Testis (tissue), 3 donors: ENCODE data around the gene KLHL33. TPM values are rescaled to one million over a fixed set of nuclear protein-coding genes. Genes with fewer than 3 reads are reported as not detected.
"Not testable (repeated sequence)": the region's sequence is repeated elsewhere in the genome, so short reads cannot be mapped to it uniquely, and the experiment has no call there.

Experiments
- DNase-seq: peaks from one replicate; pipeline ENCODE4 v3.0.0-alpha.2; 2019
- H3K27ac ChIP-seq, 2 donors: fragments of 200-600 bp; sonication (generic); one replicate each; pipeline ENCODE4 v1.5.1; 2019
- H3K27me3 ChIP-seq: fragments of 200-600 bp; sonication (generic); one replicate; pipeline ENCODE4 v1.5.1; 2019
- H3K36me3 ChIP-seq: fragments of 200-600 bp; sonication (generic); one replicate; pipeline ENCODE4 v1.5.1; 2017; ENCODE audit warnings: low read depth; ENCODE audit errors: missing control alignments
- H3K4me1 ChIP-seq: fragments of 200-600 bp; sonication (generic); one replicate; pipeline ENCODE4 v1.5.1; 2019
- H3K4me3 ChIP-seq, 2 donors: fragments of 200-600 bp; sonication (generic); one replicate each; pipeline ENCODE4 v1.5.1; 2017 to 2019
- H3K9me3 ChIP-seq: fragments of 200-600 bp; sonication (generic); one replicate; pipeline ENCODE4 v1.5.1; 2017
- POLR2A ChIP-seq: fragments of 450-650 bp; IDR thresholded peaks from one replicate; pipeline ENCODE4 v1.6.1; 2017; ENCODE audit warnings: antibody characterized with exemption, mild to moderate bottlenecking, moderate library complexity
- WGBS, 2 donors: methylation state at CpG; one replicate each; pipeline ENCODE4 v1.1.5; 2018; 5-methylcytosine and 5-hydroxymethylcytosine counted together
- intact Hi-C: fragments of 100-400 bp; cut with DNase I; formaldehyde crosslinking; loops from one replicate; pipeline ENCODE4 v1.15.1; 2023; ENCODE audit warnings: low total_unique reads
- polyA plus RNA-seq: library from polyadenylated mRNA; stranded (reverse); fragments of 350-450 nt; fragmentation: Illumina TruSeq; extraction: RNeasy Lipid Tissue Mini Kit (QIAGEN cat#74804); gene quantifications from one replicate; pipeline ENCODE4 v1.2.3, GENCODE V29; 2014; ENCODE audit warnings: low read depth, low replicate concordance; ENCODE audit not compliant: insufficient read depth
- total RNA-seq, 2 donors: library from RNA; depleted of rRNA; stranded (reverse); fragments of >200 nt; gene quantifications; one replicate each; pipeline ENCODE4 v1.2.3, GENCODE V29; 2016
- TF ChIP-seq, protein P1 (sequence below), 3 experiments: fragments of 450-650 bp in 2 of 3; fragments of 200-600 bp in 1 of 3; sonication (generic) in 1 of 3; IDR thresholded peaks; one replicate each; pipeline ENCODE4 v1.5.1; 2016 to 2019; ENCODE audit warnings: antibody characterized with exemption in 3 of 3, mild to moderate bottlenecking in 2 of 3, moderate library complexity in 1 of 3

The KLHL33 gene
- total and polyA plus RNA-seq, 3 donors from 2014 or later, result 0.67 to 1.6 (median 1.2) TPM

DNA sequence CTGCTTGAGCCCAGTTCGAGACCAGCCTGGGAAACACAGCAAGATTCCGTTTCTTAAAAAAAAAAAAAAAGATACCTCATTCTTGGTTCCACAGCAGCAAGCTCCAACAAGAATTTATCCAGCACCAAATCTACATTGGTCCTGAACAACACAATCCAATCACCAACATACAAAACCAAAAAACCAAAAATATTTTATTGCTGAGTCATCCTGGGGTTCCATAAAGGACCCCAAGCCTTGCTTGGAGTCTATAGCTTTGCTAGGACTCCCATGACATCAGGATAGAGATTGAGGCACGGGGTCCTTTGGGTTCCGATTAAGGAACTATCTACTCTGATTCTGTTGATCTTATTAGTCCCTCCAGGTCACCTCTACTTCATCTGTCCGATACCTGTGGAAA is 10.9 kb upstream of the KLHL33 start:
- Histone ChIP-seq H3K4me1 (no peaks in the 10 kb centered on the region), H3K27me3 (no peaks in the 10 kb centered on the region), H3K27ac (no peak overlapping the region), H3K4me3 (no peak overlapping the region), H3K36me3 (no peaks in the 10 kb centered on the region), H3K9me3 (no peaks in the 10 kb centered on the region)
- intact Hi-C loops, result no loop called here
- TF ChIP-seq POLR2A, result no peak
- TF ChIP-seq, protein P1, sequence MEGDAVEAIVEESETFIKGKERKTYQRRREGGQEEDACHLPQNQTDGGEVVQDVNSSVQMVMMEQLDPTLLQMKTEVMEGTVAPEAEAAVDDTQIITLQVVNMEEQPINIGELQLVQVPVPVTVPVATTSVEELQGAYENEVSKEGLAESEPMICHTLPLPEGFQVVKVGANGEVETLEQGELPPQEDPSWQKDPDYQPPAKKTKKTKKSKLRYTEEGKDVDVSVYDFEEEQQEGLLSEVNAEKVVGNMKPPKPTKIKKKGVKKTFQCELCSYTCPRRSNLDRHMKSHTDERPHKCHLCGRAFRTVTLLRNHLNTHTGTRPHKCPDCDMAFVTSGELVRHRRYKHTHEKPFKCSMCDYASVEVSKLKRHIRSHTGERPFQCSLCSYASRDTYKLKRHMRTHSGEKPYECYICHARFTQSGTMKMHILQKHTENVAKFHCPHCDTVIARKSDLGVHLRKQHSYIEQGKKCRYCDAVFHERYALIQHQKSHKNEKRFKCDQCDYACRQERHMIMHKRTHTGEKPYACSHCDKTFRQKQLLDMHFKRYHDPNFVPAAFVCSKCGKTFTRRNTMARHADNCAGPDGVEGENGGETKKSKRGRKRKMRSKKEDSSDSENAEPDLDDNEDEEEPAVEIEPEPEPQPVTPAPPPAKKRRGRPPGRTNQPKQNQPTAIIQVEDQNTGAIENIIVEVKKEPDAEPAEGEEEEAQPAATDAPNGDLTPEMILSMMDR (IDR thresholded peaks at IDR 0.05), result no peak
- DNase-seq, result no peak
- WGBS, 2 donors, result 90 to 93% methylated on average over 5 of the region's 5 CpGs

DNA sequence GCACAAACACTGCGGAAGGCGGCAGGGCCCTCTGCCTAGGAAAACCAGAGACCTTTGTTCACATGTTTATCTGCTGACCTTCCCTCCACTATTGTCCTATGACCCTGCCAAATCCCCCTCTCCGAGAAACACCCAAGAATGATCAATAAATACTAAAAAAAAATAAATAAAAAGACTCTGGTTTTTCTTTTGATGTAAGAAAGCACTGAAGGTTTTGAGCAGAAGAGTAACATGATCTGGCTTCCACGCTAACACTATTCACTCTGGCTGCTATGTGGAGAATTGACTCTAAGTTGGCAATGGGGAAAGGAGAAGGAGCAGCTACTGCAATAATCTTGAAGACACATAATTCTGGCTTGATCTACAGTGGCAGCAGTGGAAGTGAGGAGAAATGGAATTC is 7.7 kb upstream of the KLHL33 start:
- DNase-seq, intact Hi-C loops, H3K36me3 ChIP-seq, H3K4me1 ChIP-seq, H3K27ac ChIP-seq, H3K27me3 ChIP-seq, H3K4me3 ChIP-seq, H3K9me3 ChIP-seq: not testable (repeated sequence)
- WGBS, 2 donors, result 86 to 92% methylated on average over 2 to 4 of the region's 4 CpGs

DNA sequence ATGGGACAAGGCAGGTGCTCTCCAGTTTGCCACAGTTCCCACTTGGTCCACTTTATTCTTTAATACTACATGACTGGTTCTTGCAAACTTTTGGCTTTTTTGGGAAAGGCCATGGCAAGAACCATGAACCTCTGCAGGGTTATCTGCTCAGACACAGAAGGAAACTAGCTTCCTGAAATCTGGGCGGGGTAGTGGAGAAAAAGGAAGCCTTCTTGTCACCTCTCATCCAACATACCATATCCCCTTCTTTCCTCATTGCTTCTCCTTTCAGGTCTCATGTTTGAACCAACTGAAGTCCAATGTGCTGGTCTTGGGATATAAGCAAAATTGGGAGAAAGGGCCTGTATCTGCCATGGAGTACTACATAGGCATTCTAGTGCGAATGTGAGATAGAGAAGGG is 5.5 kb upstream of the KLHL33 start:
- Histone ChIP-seq H3K27ac (no peak overlapping the region), H3K27me3 (no peaks in the 10 kb centered on the region), H3K4me1 (no peaks in the 10 kb centered on the region), H3K36me3 (no peaks in the 10 kb centered on the region), H3K4me3 (no peak overlapping the region), H3K9me3 (no peaks in the 10 kb centered on the region)
- WGBS, 2 donors, result 86 to 94% methylated on average over 2 of the region's 2 CpGs
- DNase-seq, result no peak
- intact Hi-C loops, result no loop called here
- TF ChIP-seq, protein P1 (IDR thresholded peaks at IDR 0.05), result no peak
- no peak for TF ChIP-seq POLR2A

DNA sequence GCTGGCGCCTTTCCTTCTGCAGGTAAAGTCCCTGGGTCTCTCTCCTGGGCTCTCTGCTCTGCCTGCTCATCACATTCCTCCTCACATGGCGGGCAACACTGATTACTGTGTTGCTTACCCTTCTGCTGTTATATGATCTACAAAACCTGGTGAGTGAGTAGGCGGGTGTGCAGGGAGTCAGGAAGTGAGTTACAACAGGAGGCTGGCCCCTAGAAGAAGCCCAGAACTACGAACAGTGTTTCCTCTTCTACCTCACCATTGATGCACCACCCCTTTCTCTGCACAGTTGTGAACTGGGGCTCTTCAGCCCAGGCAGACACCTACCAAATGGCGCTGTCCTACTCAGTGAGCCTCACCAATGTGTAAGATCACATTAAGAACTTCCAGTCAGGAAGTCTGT is 4.9 kb upstream of the KLHL33 start:
- intact Hi-C loops, result no loop called here
- H3K4me3 ChIP-seq, result no peak overlapping the region
- H3K4me1 ChIP-seq, result peaks cover 3% of the 10 kb centered on the region
- no peaks in the 10 kb centered on the region for H3K27me3 ChIP-seq
- no peaks in the 10 kb centered on the region for H3K36me3 ChIP-seq
- no peaks in the 10 kb centered on the region for H3K9me3 ChIP-seq
- no peak for TF ChIP-seq POLR2A
- TF ChIP-seq, protein P1 (IDR thresholded peaks at IDR 0.05), result no peak
- no peak overlapping the region for H3K27ac ChIP-seq
- DNase-seq, result no peak
- 80 to 83% methylated on average over 5 of the region's 5 CpGs for WGBS, 2 donors

DNA sequence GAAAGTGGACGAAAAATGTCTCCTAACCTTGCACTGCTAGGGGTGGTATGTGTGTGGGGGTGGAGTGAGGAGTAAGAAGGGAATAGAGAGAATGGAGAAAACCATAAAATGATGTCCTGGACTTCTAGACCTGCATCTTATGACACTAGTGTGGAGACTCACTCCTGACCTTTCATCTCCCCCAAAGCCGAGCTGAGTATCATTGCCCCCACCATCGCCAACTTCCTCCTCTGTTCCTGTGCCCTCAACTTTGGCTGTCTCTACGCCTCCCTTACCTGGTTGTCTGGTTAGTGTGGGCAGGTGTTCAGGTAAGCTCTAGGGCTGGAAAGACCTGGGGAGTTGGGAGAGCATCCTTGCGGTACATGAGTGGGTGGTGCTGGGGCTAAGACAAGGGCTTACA is 4.5 kb upstream of the KLHL33 start:
- TF ChIP-seq, protein P1 (IDR thresholded peaks at IDR 0.05), result no peak
- no peak for TF ChIP-seq POLR2A
- no peak overlapping the region for H3K27ac ChIP-seq
- 84 to 89% methylated on average over 5 of the region's 5 CpGs for WGBS, 2 donors
- H3K9me3 ChIP-seq, result no peaks in the 10 kb centered on the region
- H3K36me3 ChIP-seq, result no peaks in the 10 kb centered on the region
- no peak overlapping the region for H3K4me3 ChIP-seq
- DNase-seq, result no peak
- no peaks in the 10 kb centered on the region for H3K27me3 ChIP-seq
- intact Hi-C loops, result no loop called here
- peaks cover 7% of the 10 kb centered on the region for H3K4me1 ChIP-seq
